Measurements from ENCODE around the gene PAX6. TPM values are rescaled to one million over a fixed set of nuclear protein-coding genes. Genes with fewer than 3 reads are reported as not detected.

Gene PAX6
- total RNA-seq, 2 donors from 2014 or later = not detected

GRCh38 chr11:31819621-31820437 is 8.7 kb upstream of the PAX6 start:
- no peak overlapping the region for H3K27ac Mint-ChIP-seq
- H3K27me3 Mint-ChIP-seq = peaks cover 74% of the 10 kb centered on the region
- peaks cover 8% of the 10 kb centered on the region for H3K9me3 ChIP-seq (ENCODE audit: control insufficient read depth, low read length, poor library complexity, severe bottlenecking)
- H3K4me1 Mint-ChIP-seq = peaks cover 14% of the 10 kb centered on the region
- H3K36me3 Mint-ChIP-seq (ENCODE audit: low read depth) = peaks cover 2% of the 10 kb centered on the region
- H3K4me3 Mint-ChIP-seq = no peak overlapping the region
- DNase-seq (no peak), ATAC-seq (no peak)

- no peak for ATAC-seq
- no peak for DNase-seq
- Mint-ChIP-seq H3K4me1 (peaks cover 14% of the 10 kb centered on the region), H3K27ac (peak overlapping the region; percentile 1), H3K36me3 (ENCODE audit: low read depth) (peaks cover 2% of the 10 kb centered on the region), H3K4me3 (no peak overlapping the region), H3K27me3 (peaks cover 72% of the 10 kb centered on the region)
- peaks cover 8% of the 10 kb centered on the region for H3K9me3 ChIP-seq (ENCODE audit: control insufficient read depth, low read length, poor library complexity, severe bottlenecking)
These were observed 7.8 kb upstream of the PAX6 start for GRCh38 chr11:31818874-31819331.

- Mint-ChIP-seq H3K4me1 (peaks cover 14% of the 10 kb centered on the region), H3K36me3 (ENCODE audit: low read depth) (peaks cover 2% of the 10 kb centered on the region), H3K27ac (peak overlapping the region; percentile 1), H3K4me3 (no peak overlapping the region), H3K27me3 (peaks cover 72% of the 10 kb centered on the region)
- ATAC-seq (no peak), DNase-seq (no peak)
- peaks cover 8% of the 10 kb centered on the region for H3K9me3 ChIP-seq (ENCODE audit: control insufficient read depth, low read length, poor library complexity, severe bottlenecking)
These were observed 7.3 kb upstream of the PAX6 start for GRCh38 chr11:31818425-31818755.

GRCh38 chr11:31817621-31818424 is 6.7 kb upstream of the PAX6 start:
- DNase-seq (no peak), ATAC-seq (peak; percentile 19)
- peak overlapping the region; percentile 49 for H3K27ac Mint-ChIP-seq
- peaks cover 2% of the 10 kb centered on the region for H3K36me3 Mint-ChIP-seq (ENCODE audit: low read depth)
- H3K4me3 Mint-ChIP-seq = peak overlapping the region; percentile 85
- peaks cover 67% of the 10 kb centered on the region for H3K27me3 Mint-ChIP-seq
- H3K4me1 Mint-ChIP-seq = peaks cover 14% of the 10 kb centered on the region
- peaks cover 8% of the 10 kb centered on the region for H3K9me3 ChIP-seq (ENCODE audit: control insufficient read depth, low read length, poor library complexity, severe bottlenecking)

- Mint-ChIP-seq H3K36me3 (ENCODE audit: low read depth) (peaks cover 2% of the 10 kb centered on the region), H3K4me1 (peaks cover 19% of the 10 kb centered on the region), H3K4me3 (peak overlapping the region; percentile 85), H3K27ac (peak overlapping the region; percentile 49), H3K27me3 (peaks cover 66% of the 10 kb centered on the region)
- ATAC-seq (peak; percentile 28), DNase-seq (no peak)
- peaks cover 8% of the 10 kb centered on the region for H3K9me3 ChIP-seq (ENCODE audit: control insufficient read depth, low read length, poor library complexity, severe bottlenecking)
These were observed 6.0 kb upstream of the PAX6 start for GRCh38 chr11:31817054-31817620.

- peak overlapping the region; percentile 66 for H3K4me3 Mint-ChIP-seq
- ATAC-seq (no peak), DNase-seq (no peak)
- peak overlapping the region; percentile 3 for H3K27ac Mint-ChIP-seq
- peaks cover 66% of the 10 kb centered on the region for H3K27me3 Mint-ChIP-seq
- H3K36me3 Mint-ChIP-seq (ENCODE audit: low read depth) = peaks cover 5% of the 10 kb centered on the region
- peaks cover 23% of the 10 kb centered on the region for H3K4me1 Mint-ChIP-seq
- peaks cover 8% of the 10 kb centered on the region for H3K9me3 ChIP-seq (ENCODE audit: control insufficient read depth, low read length, poor library complexity, severe bottlenecking)
These were observed 5.4 kb upstream of the PAX6 start for GRCh38 chr11:31816468-31817053.

- H3K36me3 Mint-ChIP-seq (ENCODE audit: low read depth) = peaks cover 7% of the 10 kb centered on the region
These were observed 4.8 kb upstream of the PAX6 start for GRCh38 chr11:31815711-31816467.

GRCh38 chr11:31814176-31814868 is 3.2 kb upstream of the PAX6 start:
- no peak for ATAC-seq
- Mint-ChIP-seq H3K4me1 (peaks cover 34% of the 10 kb centered on the region), H3K27me3 (peaks cover 63% of the 10 kb centered on the region), H3K4me3 (peak overlapping the region; percentile 76), H3K36me3 (ENCODE audit: low read depth) (peaks cover 10% of the 10 kb centered on the region), H3K27ac (peak overlapping the region; percentile 84)
- H3K9me3 ChIP-seq (ENCODE audit: control insufficient read depth, low read length, poor library complexity, severe bottlenecking) = no peaks in the 10 kb centered on the region
- DNase-seq = no peak

More at GRCh38 chr11:31815711-31816467, 4.8 kb upstream of the PAX6 start:
- peaks cover 66% of the 10 kb centered on the region for H3K27me3 Mint-ChIP-seq
- ATAC-seq (no peak), DNase-seq (no peak)
- H3K9me3 ChIP-seq (ENCODE audit: control insufficient read depth, low read length, poor library complexity, severe bottlenecking) = peaks cover 4% of the 10 kb centered on the region
- peak overlapping the region; percentile 66 for H3K4me3 Mint-ChIP-seq
- peak overlapping the region; percentile 3 for H3K27ac Mint-ChIP-seq
- peaks cover 26% of the 10 kb centered on the region for H3K4me1 Mint-ChIP-seq

- H3K27me3 Mint-ChIP-seq = peaks cover 70% of the 10 kb centered on the region
- H3K27ac Mint-ChIP-seq = no peak overlapping the region
- peaks cover 10% of the 10 kb centered on the region for H3K36me3 Mint-ChIP-seq (ENCODE audit: low read depth)
- DNase-seq (no peak), ATAC-seq (no peak)
- no peaks in the 10 kb centered on the region for H3K9me3 ChIP-seq (ENCODE audit: control insufficient read depth, low read length, poor library complexity, severe bottlenecking)
- peak overlapping the region; percentile 91 for H3K4me3 Mint-ChIP-seq
- H3K4me1 Mint-ChIP-seq = peaks cover 37% of the 10 kb centered on the region
These were observed 2.5 kb upstream of the PAX6 start for GRCh38 chr11:31813391-31814175.

- ATAC-seq (no peak), DNase-seq (no peak)
- Mint-ChIP-seq H3K27ac (no peak overlapping the region), H3K4me3 (peak overlapping the region; percentile 91), H3K36me3 (ENCODE audit: low read depth) (peaks cover 10% of the 10 kb centered on the region), H3K27me3 (peaks cover 74% of the 10 kb centered on the region), H3K4me1 (peaks cover 37% of the 10 kb centered on the region)
- no peaks in the 10 kb centered on the region for H3K9me3 ChIP-seq (ENCODE audit: control insufficient read depth, low read length, poor library complexity, severe bottlenecking)
These were observed 1.6 kb upstream of the PAX6 start for GRCh38 chr11:31812383-31813381.
